Measurements from ENCODE around the gene ARSK. TPM values are rescaled to one million over a fixed set of nuclear protein-coding genes. Genes with fewer than 3 reads are reported as not detected.

The ARSK gene
- total and polyA plus RNA-seq, 2 donors from 2014 or later: 4.5 to 5.9 TPM

DNA sequence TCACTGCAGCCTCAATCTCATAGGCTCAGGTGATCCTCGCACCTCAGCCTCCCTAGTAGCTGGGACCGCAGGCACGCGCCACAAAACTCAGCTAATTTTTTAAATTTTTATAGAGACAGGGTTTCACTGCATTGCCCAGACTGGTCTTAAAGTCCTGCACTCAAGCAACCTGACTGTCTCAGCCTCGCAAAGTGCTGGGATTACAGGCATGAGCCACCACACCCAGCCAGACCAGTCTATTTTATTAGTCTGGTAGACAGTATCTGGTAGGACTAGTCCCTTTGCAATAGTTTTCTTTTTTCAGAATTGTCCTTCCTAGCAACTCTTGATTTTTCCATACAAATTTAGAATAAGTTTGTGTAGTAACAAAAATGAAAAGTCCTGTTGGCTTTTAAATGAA is 50.9 kb downstream of the ARSK start:
- no peaks in the 10 kb centered on the region for H3K4me1 ChIP-seq (ENCODE audit: control insufficient read depth in 2 of 3, insufficient read depth in 2 of 3, low read depth in 1 of 3, low read length in 3 of 3)
- TF ChIP-seq, protein P1, sequence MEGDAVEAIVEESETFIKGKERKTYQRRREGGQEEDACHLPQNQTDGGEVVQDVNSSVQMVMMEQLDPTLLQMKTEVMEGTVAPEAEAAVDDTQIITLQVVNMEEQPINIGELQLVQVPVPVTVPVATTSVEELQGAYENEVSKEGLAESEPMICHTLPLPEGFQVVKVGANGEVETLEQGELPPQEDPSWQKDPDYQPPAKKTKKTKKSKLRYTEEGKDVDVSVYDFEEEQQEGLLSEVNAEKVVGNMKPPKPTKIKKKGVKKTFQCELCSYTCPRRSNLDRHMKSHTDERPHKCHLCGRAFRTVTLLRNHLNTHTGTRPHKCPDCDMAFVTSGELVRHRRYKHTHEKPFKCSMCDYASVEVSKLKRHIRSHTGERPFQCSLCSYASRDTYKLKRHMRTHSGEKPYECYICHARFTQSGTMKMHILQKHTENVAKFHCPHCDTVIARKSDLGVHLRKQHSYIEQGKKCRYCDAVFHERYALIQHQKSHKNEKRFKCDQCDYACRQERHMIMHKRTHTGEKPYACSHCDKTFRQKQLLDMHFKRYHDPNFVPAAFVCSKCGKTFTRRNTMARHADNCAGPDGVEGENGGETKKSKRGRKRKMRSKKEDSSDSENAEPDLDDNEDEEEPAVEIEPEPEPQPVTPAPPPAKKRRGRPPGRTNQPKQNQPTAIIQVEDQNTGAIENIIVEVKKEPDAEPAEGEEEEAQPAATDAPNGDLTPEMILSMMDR (IDR thresholded peaks at IDR 0.05; ENCODE audit: borderline replicate concordance, extremely low read depth, insufficient read depth): no peak
- no peaks in the 10 kb centered on the region for H3K9me3 ChIP-seq (ENCODE audit: control insufficient read depth in 2 of 3, insufficient read depth in 1 of 3, low read length in 3 of 3)
- H3K36me3 ChIP-seq (ENCODE audit: control insufficient read depth in 2 of 3, insufficient read depth in 3 of 3, low read length in 3 of 3): peaks cover 0 to 5% (median 2%) of the 10 kb centered on the region in 3 donors
- H3K27ac ChIP-seq (ENCODE audit: low read depth in 2 of 2, low read length in 2 of 2): no peak overlapping the region
- H3K9ac ChIP-seq (ENCODE audit: low read length in 3 of 3): no peak overlapping the region
- no peak for FAIRE-seq
- intact Hi-C loops (cut with DNase I): no loop called here
- no peak overlapping the region for H3K4me3 ChIP-seq (ENCODE audit: low read length in 3 of 3)
- H3K27me3 ChIP-seq (ENCODE audit: control insufficient read depth, insufficient read depth, low read length): no peaks in the 10 kb centered on the region
- DNase-seq: no peak

DNA sequence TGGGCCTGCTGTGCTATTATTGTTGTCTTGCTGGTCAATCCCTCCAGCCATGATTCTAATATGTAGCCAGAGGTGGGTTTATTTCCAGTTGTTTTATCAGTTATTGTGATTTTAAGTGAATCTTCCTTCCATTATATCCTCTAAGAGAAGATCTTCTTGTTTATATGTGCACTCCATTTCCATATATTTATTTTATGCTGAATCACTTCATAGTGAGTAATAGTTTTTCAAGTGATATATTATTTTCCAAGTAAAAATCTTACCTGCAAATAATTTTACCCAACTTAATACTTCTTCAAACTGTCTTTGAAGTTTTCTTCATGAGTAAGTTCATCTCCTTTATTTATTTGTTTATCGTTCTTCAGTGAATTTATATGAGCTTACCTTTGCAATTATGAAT is 51.5 kb downstream of the ARSK start:
- DNase-seq (no peak), FAIRE-seq (peak; percentile 19)
- Histone ChIP-seq H3K4me3 (ENCODE audit: low read length in 3 of 3) (no peak overlapping the region), H3K27ac (ENCODE audit: low read depth in 2 of 2, low read length in 2 of 2) (no peak overlapping the region), H3K4me1 (ENCODE audit: control insufficient read depth in 2 of 3, insufficient read depth in 2 of 3, low read depth in 1 of 3, low read length in 3 of 3) (no peaks in the 10 kb centered on the region), H3K9me3 (ENCODE audit: control insufficient read depth in 2 of 3, insufficient read depth in 1 of 3, low read length in 3 of 3) (no peaks in the 10 kb centered on the region), H3K9ac (ENCODE audit: low read length in 3 of 3) (no peak overlapping the region), H3K36me3 (ENCODE audit: control insufficient read depth in 2 of 3, insufficient read depth in 3 of 3, low read length in 3 of 3) (peaks cover 0 to 4% (median 0%) of the 10 kb centered on the region in 3 donors), H3K27me3 (ENCODE audit: control insufficient read depth, insufficient read depth, low read length) (no peaks in the 10 kb centered on the region)
- TF ChIP-seq, protein P1 (IDR thresholded peaks at IDR 0.05; ENCODE audit: borderline replicate concordance, extremely low read depth, insufficient read depth): no peak
- intact Hi-C loops (cut with DNase I): no loop called here

DNA sequence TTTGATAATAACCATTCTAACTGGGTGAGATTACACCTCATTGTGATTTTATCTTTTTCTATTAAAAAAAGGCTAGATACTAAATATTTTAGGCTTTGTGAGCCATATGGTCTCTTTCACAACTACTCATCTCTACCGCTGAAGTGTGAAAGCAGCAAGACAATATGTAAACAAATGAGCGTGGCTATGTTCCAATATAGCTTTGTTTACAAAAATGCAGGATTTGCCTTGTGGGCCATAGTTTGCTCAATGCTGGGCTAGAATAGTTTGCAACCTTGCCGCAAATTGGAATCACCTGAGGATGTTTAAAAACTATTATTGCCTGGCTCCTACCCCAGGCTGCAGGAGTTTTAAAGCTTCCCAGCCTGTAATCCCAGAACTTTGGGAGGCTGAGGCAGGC is 54.8 kb downstream of the ARSK start:
- Histone ChIP-seq H3K4me1 (ENCODE audit: control insufficient read depth in 2 of 3, insufficient read depth in 2 of 3, low read depth in 1 of 3, low read length in 3 of 3) (no peaks in the 10 kb centered on the region), H3K4me3 (ENCODE audit: low read length in 3 of 3) (no peak overlapping the region), H3K9ac (ENCODE audit: low read length in 3 of 3) (no peak overlapping the region), H3K27me3 (ENCODE audit: control insufficient read depth, insufficient read depth, low read length) (no peaks in the 10 kb centered on the region), H3K9me3 (ENCODE audit: control insufficient read depth in 2 of 3, insufficient read depth in 1 of 3, low read length in 3 of 3) (no peaks in the 10 kb centered on the region), H3K36me3 (ENCODE audit: control insufficient read depth in 2 of 3, insufficient read depth in 3 of 3, low read length in 3 of 3) (no peaks in the 10 kb centered on the region), H3K27ac (ENCODE audit: low read depth in 2 of 2, low read length in 2 of 2) (no peak overlapping the region)
- no peak for FAIRE-seq
- intact Hi-C loops (cut with DNase I): no loop called here
- DNase-seq: no peak
- TF ChIP-seq, protein P1 (IDR thresholded peaks at IDR 0.05; ENCODE audit: borderline replicate concordance, extremely low read depth, insufficient read depth): no peak

DNA sequence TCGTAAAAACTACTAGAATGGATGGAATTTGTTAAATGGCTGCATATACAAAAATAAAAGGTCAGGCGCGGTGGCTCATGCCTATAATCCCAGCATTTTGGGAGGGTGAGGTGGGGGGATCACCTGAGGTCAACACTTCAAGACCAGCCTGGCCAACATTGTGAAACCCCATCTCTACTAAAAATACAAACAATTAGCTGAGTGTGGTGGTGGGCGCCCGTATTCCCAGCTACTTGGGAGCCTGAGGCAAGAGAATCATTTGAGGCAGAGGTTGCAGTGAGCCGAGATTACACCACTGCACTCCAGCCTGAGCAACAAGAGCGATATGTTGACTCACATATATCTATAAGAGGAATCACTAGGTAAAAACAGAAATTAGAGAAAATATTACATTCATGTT is 55.6 kb downstream of the ARSK start:
- no peaks in the 10 kb centered on the region for H3K4me1 ChIP-seq (ENCODE audit: control insufficient read depth in 2 of 3, insufficient read depth in 2 of 3, low read depth in 1 of 3, low read length in 3 of 3)
- H3K4me3 ChIP-seq (ENCODE audit: low read length in 3 of 3): no peak overlapping the region
- no peaks in the 10 kb centered on the region for H3K27me3 ChIP-seq (ENCODE audit: control insufficient read depth, insufficient read depth, low read length)
- no peak overlapping the region for H3K27ac ChIP-seq (ENCODE audit: low read depth in 2 of 2, low read length in 2 of 2)
- intact Hi-C loops (cut with DNase I): no loop called here
- no peaks in the 10 kb centered on the region for H3K9me3 ChIP-seq (ENCODE audit: control insufficient read depth in 2 of 3, insufficient read depth in 1 of 3, low read length in 3 of 3)
- FAIRE-seq (no peak), DNase-seq (no peak)
- no peaks in the 10 kb centered on the region for H3K36me3 ChIP-seq (ENCODE audit: control insufficient read depth in 2 of 3, insufficient read depth in 3 of 3, low read length in 3 of 3)
- no peak overlapping the region for H3K9ac ChIP-seq (ENCODE audit: low read length in 3 of 3)
- TF ChIP-seq, protein P1 (IDR thresholded peaks at IDR 0.05; ENCODE audit: borderline replicate concordance, extremely low read depth, insufficient read depth): no peak

Data from kidney (tissue), 14 donors.